ENCODE results near the gene LZTS3.

LZTS3 gene

DNA sequence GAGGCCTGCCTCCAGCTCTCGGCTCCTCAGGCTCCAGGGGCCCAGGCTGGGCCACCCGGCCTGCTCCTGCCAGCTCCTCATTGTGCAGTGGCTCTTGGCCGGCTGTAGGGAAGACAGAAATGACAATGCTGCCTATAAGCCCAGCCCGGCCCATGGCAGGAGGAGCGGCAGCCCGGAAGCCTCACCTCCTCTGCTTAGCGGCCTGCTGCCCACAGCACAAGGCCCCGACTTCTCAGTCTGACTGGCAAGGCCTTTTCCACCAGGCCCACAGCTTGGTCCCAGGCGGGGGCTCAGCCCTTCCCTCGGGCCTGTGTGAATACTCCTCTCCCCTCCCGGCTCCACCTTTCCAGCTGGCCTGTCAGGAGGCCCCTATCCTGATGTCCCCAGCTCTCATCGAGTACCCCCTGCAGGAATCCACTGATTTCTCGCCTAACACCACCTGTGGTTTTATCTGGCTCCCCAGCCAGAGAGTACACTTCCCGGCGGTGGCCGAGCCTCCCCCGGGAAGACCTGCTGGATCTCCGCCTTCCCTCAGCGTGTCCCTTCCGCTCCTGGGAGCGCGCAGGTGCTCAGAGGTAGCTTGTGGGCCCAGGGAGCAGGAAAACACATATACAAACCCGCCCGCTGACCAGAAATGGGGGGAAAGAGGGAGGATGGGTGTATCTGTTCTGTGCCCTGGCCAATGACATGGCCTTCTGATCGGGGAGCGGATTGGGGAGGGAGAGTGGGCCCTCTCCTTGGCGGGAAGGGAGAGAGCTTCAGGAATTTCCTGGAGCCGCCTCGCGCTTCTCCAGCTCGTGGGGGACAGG is 30.2 kb upstream of the LZTS3 start (continued):
- TF ChIP-seq ZSCAN30 (tag by site-specific recombination; IDR thresholded peaks at IDR 0.05) = peak; percentile 30; the same call in 1 of the 2 replicates
- TF ChIP-seq GLIS1 (tag by site-specific recombination; IDR thresholded peaks at IDR 0.05) = peak; percentile 90
- 0 out of 2 replicates have a peak, but pooled peaks have one; percentile 21 for TF ChIP-seq ZNF645 (tag by site-specific recombination; IDR thresholded peaks at IDR 0.05)
- no peak for TF ChIP-seq ZNF530 (tag by site-specific recombination; IDR thresholded peaks at IDR 0.05; ENCODE audit: low read depth)
- TF ChIP-seq ZNF555 (tag by site-specific recombination; conservative IDR thresholded peaks at IDR 0.05) = no peak
- TF ChIP-seq ZNF423 (tag by site-specific recombination; IDR thresholded peaks at IDR 0.05) = no peak
- TF ChIP-seq ZFHX2 (tag by site-specific recombination; conservative IDR thresholded peaks at IDR 0.05) = peak; percentile 46
- TF ChIP-seq ZNF335 (tag by site-specific recombination; conservative IDR thresholded peaks at IDR 0.05) = peak; percentile 96
- TF ChIP-seq, protein P1, sequence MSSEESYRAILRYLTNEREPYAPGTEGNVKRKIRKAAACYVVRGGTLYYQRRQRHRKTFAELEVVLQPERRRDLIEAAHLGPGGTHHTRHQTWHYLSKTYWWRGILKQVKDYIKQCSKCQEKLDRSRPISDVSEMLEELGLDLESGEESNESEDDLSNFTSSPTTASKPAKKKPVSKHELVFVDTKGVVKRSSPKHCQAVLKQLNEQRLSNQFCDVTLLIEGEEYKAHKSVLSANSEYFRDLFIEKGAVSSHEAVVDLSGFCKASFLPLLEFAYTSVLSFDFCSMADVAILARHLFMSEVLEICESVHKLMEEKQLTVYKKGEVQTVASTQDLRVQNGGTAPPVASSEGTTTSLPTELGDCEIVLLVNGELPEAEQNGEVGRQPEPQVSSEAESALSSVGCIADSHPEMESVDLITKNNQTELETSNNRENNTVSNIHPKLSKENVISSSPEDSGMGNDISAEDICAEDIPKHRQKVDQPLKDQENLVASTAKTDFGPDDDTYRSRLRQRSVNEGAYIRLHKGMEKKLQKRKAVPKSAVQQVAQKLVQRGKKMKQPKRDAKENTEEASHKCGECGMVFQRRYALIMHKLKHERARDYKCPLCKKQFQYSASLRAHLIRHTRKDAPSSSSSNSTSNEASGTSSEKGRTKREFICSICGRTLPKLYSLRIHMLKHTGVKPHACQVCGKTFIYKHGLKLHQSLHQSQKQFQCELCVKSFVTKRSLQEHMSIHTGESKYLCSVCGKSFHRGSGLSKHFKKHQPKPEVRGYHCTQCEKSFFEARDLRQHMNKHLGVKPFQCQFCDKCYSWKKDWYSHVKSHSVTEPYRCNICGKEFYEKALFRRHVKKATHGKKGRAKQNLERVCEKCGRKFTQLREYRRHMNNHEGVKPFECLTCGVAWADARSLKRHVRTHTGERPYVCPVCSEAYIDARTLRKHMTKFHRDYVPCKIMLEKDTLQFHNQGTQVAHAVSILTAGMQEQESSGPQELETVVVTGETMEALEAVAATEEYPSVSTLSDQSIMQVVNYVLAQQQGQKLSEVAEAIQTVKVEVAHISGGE (tag by site-specific recombination; conservative IDR thresholded peaks at IDR 0.05; ENCODE audit: low read depth) = 0 out of 2 replicates have a peak, but pooled peaks have one; percentile 13
- TF ChIP-seq, protein P2, sequence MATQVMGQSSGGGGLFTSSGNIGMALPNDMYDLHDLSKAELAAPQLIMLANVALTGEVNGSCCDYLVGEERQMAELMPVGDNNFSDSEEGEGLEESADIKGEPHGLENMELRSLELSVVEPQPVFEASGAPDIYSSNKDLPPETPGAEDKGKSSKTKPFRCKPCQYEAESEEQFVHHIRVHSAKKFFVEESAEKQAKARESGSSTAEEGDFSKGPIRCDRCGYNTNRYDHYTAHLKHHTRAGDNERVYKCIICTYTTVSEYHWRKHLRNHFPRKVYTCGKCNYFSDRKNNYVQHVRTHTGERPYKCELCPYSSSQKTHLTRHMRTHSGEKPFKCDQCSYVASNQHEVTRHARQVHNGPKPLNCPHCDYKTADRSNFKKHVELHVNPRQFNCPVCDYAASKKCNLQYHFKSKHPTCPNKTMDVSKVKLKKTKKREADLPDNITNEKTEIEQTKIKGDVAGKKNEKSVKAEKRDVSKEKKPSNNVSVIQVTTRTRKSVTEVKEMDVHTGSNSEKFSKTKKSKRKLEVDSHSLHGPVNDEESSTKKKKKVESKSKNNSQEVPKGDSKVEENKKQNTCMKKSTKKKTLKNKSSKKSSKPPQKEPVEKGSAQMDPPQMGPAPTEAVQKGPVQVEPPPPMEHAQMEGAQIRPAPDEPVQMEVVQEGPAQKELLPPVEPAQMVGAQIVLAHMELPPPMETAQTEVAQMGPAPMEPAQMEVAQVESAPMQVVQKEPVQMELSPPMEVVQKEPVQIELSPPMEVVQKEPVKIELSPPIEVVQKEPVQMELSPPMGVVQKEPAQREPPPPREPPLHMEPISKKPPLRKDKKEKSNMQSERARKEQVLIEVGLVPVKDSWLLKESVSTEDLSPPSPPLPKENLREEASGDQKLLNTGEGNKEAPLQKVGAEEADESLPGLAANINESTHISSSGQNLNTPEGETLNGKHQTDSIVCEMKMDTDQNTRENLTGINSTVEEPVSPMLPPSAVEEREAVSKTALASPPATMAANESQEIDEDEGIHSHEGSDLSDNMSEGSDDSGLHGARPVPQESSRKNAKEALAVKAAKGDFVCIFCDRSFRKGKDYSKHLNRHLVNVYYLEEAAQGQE (tag by site-specific recombination; IDR thresholded peaks at IDR 0.05) = 0 out of 2 replicates have a peak, but pooled peaks have one; percentile 3
- TF ChIP-seq, protein P3, sequence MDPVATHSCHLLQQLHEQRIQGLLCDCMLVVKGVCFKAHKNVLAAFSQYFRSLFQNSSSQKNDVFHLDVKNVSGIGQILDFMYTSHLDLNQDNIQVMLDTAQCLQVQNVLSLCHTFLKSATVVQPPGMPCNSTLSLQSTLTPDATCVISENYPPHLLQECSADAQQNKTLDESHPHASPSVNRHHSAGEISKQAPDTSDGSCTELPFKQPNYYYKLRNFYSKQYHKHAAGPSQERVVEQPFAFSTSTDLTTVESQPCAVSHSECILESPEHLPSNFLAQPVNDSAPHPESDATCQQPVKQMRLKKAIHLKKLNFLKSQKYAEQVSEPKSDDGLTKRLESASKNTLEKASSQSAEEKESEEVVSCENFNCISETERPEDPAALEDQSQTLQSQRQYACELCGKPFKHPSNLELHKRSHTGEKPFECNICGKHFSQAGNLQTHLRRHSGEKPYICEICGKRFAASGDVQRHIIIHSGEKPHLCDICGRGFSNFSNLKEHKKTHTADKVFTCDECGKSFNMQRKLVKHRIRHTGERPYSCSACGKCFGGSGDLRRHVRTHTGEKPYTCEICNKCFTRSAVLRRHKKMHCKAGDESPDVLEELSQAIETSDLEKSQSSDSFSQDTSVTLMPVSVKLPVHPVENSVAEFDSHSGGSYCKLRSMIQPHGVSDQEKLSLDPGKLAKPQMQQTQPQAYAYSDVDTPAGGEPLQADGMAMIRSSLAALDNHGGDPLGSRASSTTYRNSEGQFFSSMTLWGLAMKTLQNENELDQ (tag by site-specific recombination; IDR thresholded peaks at IDR 0.05; ENCODE audit: low read depth) = no peak
- TF ChIP-seq ZNF366 (tag by site-specific recombination; conservative IDR thresholded peaks at IDR 0.05) = peak; percentile 43; the same call in 1 of the 2 replicates

DNA sequence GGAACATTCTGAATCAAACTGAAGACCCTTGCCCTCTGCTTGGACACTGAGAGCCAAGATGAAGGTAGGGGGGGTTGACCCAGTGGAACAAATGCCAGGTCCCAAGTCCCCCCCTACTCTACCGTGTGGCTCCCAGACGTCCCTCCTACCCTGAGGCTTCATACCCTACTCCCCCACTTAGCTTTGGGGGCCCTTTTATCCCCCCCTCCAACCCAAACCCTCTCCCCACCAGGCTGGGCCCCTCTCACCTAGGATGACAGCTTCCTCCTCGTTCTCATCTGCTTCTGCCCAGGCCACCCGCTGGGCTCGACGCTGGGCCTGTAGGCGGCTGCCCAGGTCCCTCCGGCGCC is 29.6 kb upstream of the LZTS3 start:
- Histone ChIP-seq H3K4me3 (ENCODE audit: low read depth, low read length) (peak overlapping the region; percentile 89), H3K9me3 (ENCODE audit: control insufficient read depth, insufficient read depth, low read depth, low read length) (no peaks in the 10 kb centered on the region), H3K36me3 (ENCODE audit: control insufficient read depth in 2 of 2, insufficient read depth in 1 of 2, low read length in 2 of 2) (peaks cover 34 to 39% of the 10 kb centered on the region in 2 experiments; a peak in 2 of 3 replicates), H3K4me1 (ENCODE audit: control insufficient read depth, insufficient read depth, low read length) (peaks cover 3% of the 10 kb centered on the region; the same call in 1 of the 2 replicates), H3K27ac (ENCODE audit: extremely low read depth, low read depth, low read length) (peak overlapping the region; percentile 96)
- ChIA-PET POLR2A (interaction anchor here (0.6 to 1.8 kb wide), 8 partner anchors 12 to 43 kb away, joined by 3 to 11 read pairs (median 4); partner anchors contain the start of genes FASTKD5, LZTS3 and UBOX5), CTCF (interaction anchor here (0.5 to 1.0 kb wide), 5 partner anchors 15 to 332 kb away, joined by 3 to 5 read pairs (median 3); no protein-coding TSS in a partner anchor)
- TF ChIP-seq PRDM4 (tag by site-specific recombination; IDR thresholded peaks at IDR 0.05) (no peak), ZNF514 (tag by site-specific recombination; IDR thresholded peaks at IDR 0.05) (no peak), ZNF561 (tag by site-specific recombination; IDR thresholded peaks at IDR 0.05; ENCODE audit: borderline replicate concordance) (no peak), ZNF2 (tag by site-specific recombination; IDR thresholded peaks at IDR 0.05) (no peak), ZFHX2 (tag by site-specific recombination; conservative IDR thresholded peaks at IDR 0.05) (no peak; the same call in 1 of the 2 replicates), EGR2 (tag by site-specific recombination; IDR thresholded peaks at IDR 0.05; ENCODE audit: low read depth) (0 out of 2 replicates have a peak, but pooled peaks have one; percentile 43), ZNF791 (tag by site-specific recombination; IDR thresholded peaks at IDR 0.05) (no peak), PATZ1 (tag by site-specific recombination; IDR thresholded peaks at IDR 0.05) (peak; percentile 54)
